K562 (cell line): ENCODE measurements around the gene LASP1. TPM values are rescaled to one million over a fixed set of nuclear protein-coding genes. Genes with fewer than 3 reads are reported as not detected.

ENCODE experiments used
- ATAC-seq: fragments of 200-7000 bp; cut with Tn5 transposase; 3 replicates; pipeline ENCODE4 v1.9.1; 2020; ENCODE audit warnings: moderate library complexity
- BruUV-seq: library from RNA; stranded (reverse); fragments of 400-500 nt; replicated peaks from 2 replicates; lab custom pipeline; 2021; lab: Mats Ljungman, UMichigan
- CTCF ChIA-PET: fragments of 300-600 bp; formaldehyde crosslinking; extraction: SDS; loops from one replicate; lab custom pipeline; 2021; ENCODE audit warnings: low intra/inter-chr PET ratio; lab: Yijun Ruan, JAX
- POLR2A ChIA-PET: fragments of 300-600, 350-650 bp; sonication (Branson Sonifier 250); formaldehyde crosslinking; extraction: SDS; loops from one replicate; lab custom pipeline; 2021; ENCODE audit warnings: antibody characterized with exemption, inconsistent platforms; lab: Yijun Ruan, JAX
- DNase-seq, 4 experiments: peaks; one replicate each; pipeline versions ENCODE4 v3.0.0 to v3.0.0-alpha.2; 2011 to 2018; ENCODE audit warnings: low spot score in 3 of 4, mixed read lengths in 3 of 4; ENCODE audit errors: extremely low read depth in 1 of 4
- FAIRE-seq: peaks from 2 replicates; lab custom pipeline; 2011; peaks lifted over from hg19 to GRCh38; lab: Jason Lieb, UNC
- H2AFZ ChIP-seq: 2 replicates; pipeline ENCODE4 v1.6.0; 2011; ENCODE audit warnings: low read depth, low read length, control low read depth, inconsistent platforms
- H3K27ac ChIP-seq: fragments of 200-600 bp; 3 replicates; pipeline ENCODE4 v1.8.0; 2011; ENCODE audit warnings: low read depth, mild to moderate bottlenecking, control low read depth, inconsistent platforms, low read length, moderate library complexity, mixed read lengths; ENCODE audit errors: extremely low read depth
- H3K27me3 ChIP-seq, 2 experiments: fragments of 300-600 bp in 1 of 2; 2 replicates in 1 of 2; 3 replicates in 1 of 2; pipeline versions ENCODE4 v1.6.0 to v1.8.0; 2011; ENCODE audit warnings: inconsistent platforms in 2 of 2, low read length in 2 of 2, mild to moderate bottlenecking in 1 of 2, mixed read lengths in 1 of 2, moderate library complexity in 1 of 2; ENCODE audit not compliant: control insufficient read depth in 2 of 2, insufficient read depth in 2 of 2
- H3K36me3 ChIP-seq: fragments of 300-600 bp; 3 replicates; pipeline ENCODE4 v1.8.0; 2011; ENCODE audit warnings: mild to moderate bottlenecking, low read length, inconsistent platforms; ENCODE audit not compliant: control insufficient read depth, insufficient read depth
- H3K4me1 ChIP-seq, 2 experiments: fragments of 200-600 bp in 1 of 2; replicated peaks in 1 of 2; 2 replicates in 1 of 2; 3 replicates in 1 of 2; pipeline versions ENCODE4 v1.5.1 to v1.8.0; 2011; ENCODE audit warnings: inconsistent platforms in 2 of 2, low read length in 2 of 2, mild to moderate bottlenecking in 1 of 2, mixed read lengths in 1 of 2, moderate library complexity in 1 of 2; ENCODE audit not compliant: control insufficient read depth in 2 of 2, insufficient read depth in 2 of 2
- H3K4me2 ChIP-seq: 2 replicates; pipeline ENCODE4 v1.6.1; 2011; ENCODE audit warnings: low read length, control low read depth, inconsistent platforms, mixed read lengths; ENCODE audit not compliant: insufficient read depth
- H3K4me3 ChIP-seq: fragments of 200-600 bp; sonication (generic), shearing (Covaris generic); 2 replicates; pipeline ENCODE4 v1.5.1; 2016; ENCODE audit warnings: control low read depth, inconsistent platforms
- H3K79me2 ChIP-seq: fragments of 200-600 bp; 3 replicates; pipeline ENCODE4 v1.8.0; 2011; ENCODE audit warnings: low read length, inconsistent platforms; ENCODE audit not compliant: control insufficient read depth, insufficient read depth
- H3K9ac ChIP-seq, 2 experiments: 2 replicates each; pipeline versions ENCODE4 v1.6.0 to v1.6.1; 2011; ENCODE audit warnings: low read depth in 2 of 2, low read length in 2 of 2, control low read depth in 1 of 2, inconsistent platforms in 1 of 2, mild to moderate bottlenecking in 1 of 2, mixed read lengths in 1 of 2; ENCODE audit not compliant: insufficient read depth in 1 of 2
- H3K9me1 ChIP-seq: one replicate; pipeline ENCODE4 v1.6.0; 2011; ENCODE audit warnings: inconsistent platforms, mild to moderate bottlenecking, low read length, moderate library complexity; ENCODE audit not compliant: control insufficient read depth, insufficient read depth
- H3K9me3 ChIP-seq: replicated peaks from 2 replicates; pipeline ENCODE4 v1.5.1; 2011; ENCODE audit warnings: low read depth, low read length, inconsistent platforms; ENCODE audit not compliant: control insufficient read depth, insufficient read depth
- H4K20me1 ChIP-seq: replicated peaks from 2 replicates; pipeline ENCODE4 v1.6.1; 2011; ENCODE audit warnings: low read length, inconsistent platforms, mixed read lengths; ENCODE audit not compliant: control insufficient read depth, insufficient read depth
- BCOR ChIP-seq: fragments of 450-650 bp; IDR thresholded peaks from 2 replicates; pipeline ENCODE4 v1.6.1; 2016
- ILK ChIP-seq: fragments of 450-650 bp; IDR thresholded peaks from 2 replicates; pipeline ENCODE4 v1.6.1; 2016; ENCODE audit warnings: missing genetic modification characterization, low read depth, mild to moderate bottlenecking, missing compliant biosample characterization, moderate library complexity, borderline replicate concordance
- RBM25 ChIP-seq: fragments of 200-400 bp; formaldehyde crosslinking; IDR thresholded peaks from 2 replicates; pipeline ENCODE4 v1.6.1; 2018; ENCODE audit warnings: low read length, low read depth, moderate library complexity; ENCODE audit not compliant: severe bottlenecking
- ZNF146 ChIP-seq: IDR thresholded peaks from one replicate; pipeline ENCODE4 v1.6.1; 2018; ENCODE audit warnings: missing compliant biosample characterization; ENCODE audit not compliant: unreplicated experiment
- ZNF175 ChIP-seq: fragments of 200-800 bp; sonication (Bioruptor generic); IDR thresholded peaks from 2 replicates; pipeline ENCODE4 v1.6.1; 2016; ENCODE audit warnings: low read depth, mild to moderate bottlenecking, missing genetic modification characterization, missing compliant biosample characterization
- ZNF586 ChIP-seq: fragments of 450-650 bp; formaldehyde crosslinking; conservative IDR thresholded peaks from 2 replicates; pipeline ENCODE4 v1.4.0; 2020; ENCODE audit warnings: mild to moderate bottlenecking, moderate library complexity
- WGBS: fragments of 100-300 bp; shearing (Covaris generic); methylation state at CpG from one replicate; pipeline ENCODE4 v1.1.6; 2016; ENCODE audit warnings: low coverage, mixed read lengths; ENCODE audit not compliant: insufficient coverage; ENCODE audit errors: missing lambda C conversion rate; 5-methylcytosine and 5-hydroxymethylcytosine counted together
- in situ Hi-C: fragments of 300-500 bp; cut with MboI; formaldehyde crosslinking; loops from 4 replicates; pipeline ENCODE4 v1.15.0; 2018; ENCODE audit warnings: inconsistent platforms, mixed read lengths
- intact Hi-C: fragments of 100-400 bp; cut with micrococcal nuclease; formaldehyde crosslinking; loops from 2 replicates; pipeline ENCODE4 v1.14.2; 2022
- polyA plus RNA-seq, 8 experiments: library from polyadenylated mRNA; depleted of rRNA in 4 of 8; stranded (reverse) in 5 of 8; unstranded in 3 of 8; fragments of >200 nt; fragmentation: Nextera tagmentation in 2 of 8; fragmentation: Illumina TruSeq in 1 of 8; extraction: Ambion mirVana in 2 of 8; extraction: Trizol in 1 of 8; gene quantifications; 2 replicates each; pipeline versions ENCODE4 v1.2.1 to v1.2.3, GENCODE V29; 2011 to 2014; ENCODE audit warnings: inconsistent platforms in 1 of 8, missing spikeins in 1 of 8
- total RNA-seq, 7 experiments: library from RNA; depleted of rRNA in 6 of 7; stranded (reverse); fragments of >200 nt in 6 of 7; fragmentation: Illumina TruSeq in 2 of 7; extraction: Trizol in 2 of 7; gene quantifications; 2 replicates each; pipeline versions ENCODE4 v1.2.1 to v1.2.3, GENCODE V29; 2011 to 2021; ENCODE audit warnings: low replicate concordance in 1 of 7
- TF ChIP-seq, protein P1 (sequence below): sonication (generic); formaldehyde crosslinking; IDR thresholded peaks from 2 replicates; pipeline ENCODE4 v1.8.1; 2023; ENCODE audit warnings: mild to moderate bottlenecking, missing genetic modification reagents
- TF ChIP-seq, protein P2 (sequence below): fragments of 150-350 bp; IDR thresholded peaks from 2 replicates; pipeline ENCODE4 v1.6.1; 2014; ENCODE audit warnings: low read depth, mild to moderate bottlenecking, low read length, borderline replicate concordance
- TF ChIP-seq, protein P3 (sequence below): fragments of 450-650 bp; IDR thresholded peaks from 2 replicates; pipeline ENCODE4 v1.6.1; 2014; ENCODE audit warnings: low read depth, mild to moderate bottlenecking, moderate library complexity, borderline replicate concordance
- TF ChIP-seq, protein P4 (sequence below): sonication (generic); formaldehyde crosslinking; IDR thresholded peaks from 2 replicates; pipeline ENCODE4 v1.8.0; 2022; ENCODE audit warnings: mild to moderate bottlenecking, missing genetic modification reagents
- TF ChIP-seq, protein P5 (sequence below): IDR thresholded peaks from 2 replicates; pipeline ENCODE4 v1.6.1; 2016; ENCODE audit warnings: missing genetic modification characterization, missing compliant biosample characterization

The LASP1 gene
- total and polyA plus RNA-seq, 9 of the 15 experiments (the other 6 are each of a cell fraction or from before 2014, with no cell fraction given), result 23.0 to 125 (median 55.3) TPM

DNA sequence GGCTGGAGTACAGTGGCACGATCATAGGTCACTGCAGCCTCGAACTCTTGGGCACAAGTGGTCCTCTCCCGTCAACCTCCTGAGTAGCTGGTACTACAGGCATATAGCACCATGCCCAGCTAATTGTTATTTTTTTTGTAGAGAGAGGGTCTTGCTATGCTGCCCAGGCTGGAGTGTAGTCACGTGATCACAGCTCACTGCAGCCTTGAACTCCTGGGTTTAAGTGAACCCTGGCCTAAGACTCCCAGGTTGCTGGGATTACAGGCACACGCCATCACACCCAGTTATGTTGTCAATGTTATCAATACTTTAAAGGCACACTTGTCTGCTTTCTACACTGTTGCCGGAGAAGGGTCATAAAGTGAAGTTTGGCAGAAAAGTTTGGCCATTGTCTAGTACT, 33.5 kb downstream of the LASP1 start (continued):
- TF ChIP-seq ZNF175 (CRISPR knock-in tag), result no peak

DNA sequence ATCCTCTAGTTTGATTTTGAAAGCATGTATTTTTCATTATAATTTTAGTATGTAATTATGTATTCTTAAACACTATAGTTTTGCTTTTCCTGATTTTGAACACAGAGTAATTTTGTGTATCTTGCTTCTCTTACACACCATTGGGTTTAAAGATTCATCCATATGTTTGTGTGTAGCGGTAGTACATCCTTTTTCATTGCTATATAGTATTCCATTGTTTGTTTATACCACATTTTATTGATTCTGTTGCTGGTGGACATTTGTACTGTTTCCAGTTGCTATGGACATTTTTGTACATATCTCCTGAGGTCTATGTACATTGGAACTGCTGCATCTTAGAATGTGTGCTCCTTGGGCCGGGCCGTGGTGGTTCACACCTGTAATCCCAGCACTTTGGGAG, 35.0 kb downstream of the LASP1 start:
- peaks cover 18% of the 10 kb centered on the region for H3K79me2 ChIP-seq
- 100% methylated on average over 3 of the region's 3 CpGs for WGBS
- intact Hi-C loops (no loop called here), in situ Hi-C loops (no loop called here)
- no peak overlapping the region for H3K4me2 ChIP-seq
- peaks cover 11 to 22% of the 10 kb centered on the region in 2 experiments for H3K4me1 ChIP-seq
- no peak overlapping the region for H3K4me3 ChIP-seq
- no TSS peak for BruUV-seq
- ATAC-seq (no peak), FAIRE-seq (no peak), DNase-seq (no peak)
- ChIA-PET POLR2A (no interaction called here), CTCF (no interaction called here)
- H3K9me3 ChIP-seq, result no peaks in the 10 kb centered on the region
- H3K9me1 ChIP-seq, result no peaks in the 10 kb centered on the region
- no peak overlapping the region for H2AFZ ChIP-seq
- peaks cover 56% of the 10 kb centered on the region for H3K36me3 ChIP-seq
- H4K20me1 ChIP-seq, result peaks cover 19% of the 10 kb centered on the region
- no peak overlapping the region for H3K9ac ChIP-seq
- no peaks in the 10 kb centered on the region for H3K27me3 ChIP-seq
- H3K27ac ChIP-seq, result no peak overlapping the region
- TF ChIP-seq ZNF586 (CRISPR knock-in tag), result no peak
- TF ChIP-seq, protein P1, sequence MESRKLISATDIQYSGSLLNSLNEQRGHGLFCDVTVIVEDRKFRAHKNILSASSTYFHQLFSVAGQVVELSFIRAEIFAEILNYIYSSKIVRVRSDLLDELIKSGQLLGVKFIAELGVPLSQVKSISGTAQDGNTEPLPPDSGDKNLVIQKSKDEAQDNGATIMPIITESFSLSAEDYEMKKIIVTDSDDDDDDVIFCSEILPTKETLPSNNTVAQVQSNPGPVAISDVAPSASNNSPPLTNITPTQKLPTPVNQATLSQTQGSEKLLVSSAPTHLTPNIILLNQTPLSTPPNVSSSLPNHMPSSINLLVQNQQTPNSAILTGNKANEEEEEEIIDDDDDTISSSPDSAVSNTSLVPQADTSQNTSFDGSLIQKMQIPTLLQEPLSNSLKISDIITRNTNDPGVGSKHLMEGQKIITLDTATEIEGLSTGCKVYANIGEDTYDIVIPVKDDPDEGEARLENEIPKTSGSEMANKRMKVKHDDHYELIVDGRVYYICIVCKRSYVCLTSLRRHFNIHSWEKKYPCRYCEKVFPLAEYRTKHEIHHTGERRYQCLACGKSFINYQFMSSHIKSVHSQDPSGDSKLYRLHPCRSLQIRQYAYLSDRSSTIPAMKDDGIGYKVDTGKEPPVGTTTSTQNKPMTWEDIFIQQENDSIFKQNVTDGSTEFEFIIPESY (CRISPR knock-in tag), result peak; percentile 81
- TF ChIP-seq, protein P2, sequence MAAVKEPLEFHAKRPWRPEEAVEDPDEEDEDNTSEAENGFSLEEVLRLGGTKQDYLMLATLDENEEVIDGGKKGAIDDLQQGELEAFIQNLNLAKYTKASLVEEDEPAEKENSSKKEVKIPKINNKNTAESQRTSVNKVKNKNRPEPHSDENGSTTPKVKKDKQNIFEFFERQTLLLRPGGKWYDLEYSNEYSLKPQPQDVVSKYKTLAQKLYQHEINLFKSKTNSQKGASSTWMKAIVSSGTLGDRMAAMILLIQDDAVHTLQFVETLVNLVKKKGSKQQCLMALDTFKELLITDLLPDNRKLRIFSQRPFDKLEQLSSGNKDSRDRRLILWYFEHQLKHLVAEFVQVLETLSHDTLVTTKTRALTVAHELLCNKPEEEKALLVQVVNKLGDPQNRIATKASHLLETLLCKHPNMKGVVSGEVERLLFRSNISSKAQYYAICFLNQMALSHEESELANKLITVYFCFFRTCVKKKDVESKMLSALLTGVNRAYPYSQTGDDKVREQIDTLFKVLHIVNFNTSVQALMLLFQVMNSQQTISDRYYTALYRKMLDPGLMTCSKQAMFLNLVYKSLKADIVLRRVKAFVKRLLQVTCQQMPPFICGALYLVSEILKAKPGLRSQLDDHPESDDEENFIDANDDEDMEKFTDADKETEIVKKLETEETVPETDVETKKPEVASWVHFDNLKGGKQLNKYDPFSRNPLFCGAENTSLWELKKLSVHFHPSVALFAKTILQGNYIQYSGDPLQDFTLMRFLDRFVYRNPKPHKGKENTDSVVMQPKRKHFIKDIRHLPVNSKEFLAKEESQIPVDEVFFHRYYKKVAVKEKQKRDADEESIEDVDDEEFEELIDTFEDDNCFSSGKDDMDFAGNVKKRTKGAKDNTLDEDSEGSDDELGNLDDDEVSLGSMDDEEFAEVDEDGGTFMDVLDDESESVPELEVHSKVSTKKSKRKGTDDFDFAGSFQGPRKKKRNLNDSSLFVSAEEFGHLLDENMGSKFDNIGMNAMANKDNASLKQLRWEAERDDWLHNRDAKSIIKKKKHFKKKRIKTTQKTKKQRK, result no peak
- TF ChIP-seq ZNF146 (CRISPR knock-in tag), result peak; percentile 99
- TF ChIP-seq ILK (tag), result no peak
- peak; percentile 69 for TF ChIP-seq RBM25
- TF ChIP-seq, protein P3, sequence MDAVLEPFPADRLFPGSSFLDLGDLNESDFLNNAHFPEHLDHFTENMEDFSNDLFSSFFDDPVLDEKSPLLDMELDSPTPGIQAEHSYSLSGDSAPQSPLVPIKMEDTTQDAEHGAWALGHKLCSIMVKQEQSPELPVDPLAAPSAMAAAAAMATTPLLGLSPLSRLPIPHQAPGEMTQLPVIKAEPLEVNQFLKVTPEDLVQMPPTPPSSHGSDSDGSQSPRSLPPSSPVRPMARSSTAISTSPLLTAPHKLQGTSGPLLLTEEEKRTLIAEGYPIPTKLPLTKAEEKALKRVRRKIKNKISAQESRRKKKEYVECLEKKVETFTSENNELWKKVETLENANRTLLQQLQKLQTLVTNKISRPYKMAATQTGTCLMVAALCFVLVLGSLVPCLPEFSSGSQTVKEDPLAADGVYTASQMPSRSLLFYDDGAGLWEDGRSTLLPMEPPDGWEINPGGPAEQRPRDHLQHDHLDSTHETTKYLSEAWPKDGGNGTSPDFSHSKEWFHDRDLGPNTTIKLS, result no peak
- TF ChIP-seq BCOR, result peak; percentile 48; the same call in 1 of the 2 replicates
- TF ChIP-seq, protein P4, sequence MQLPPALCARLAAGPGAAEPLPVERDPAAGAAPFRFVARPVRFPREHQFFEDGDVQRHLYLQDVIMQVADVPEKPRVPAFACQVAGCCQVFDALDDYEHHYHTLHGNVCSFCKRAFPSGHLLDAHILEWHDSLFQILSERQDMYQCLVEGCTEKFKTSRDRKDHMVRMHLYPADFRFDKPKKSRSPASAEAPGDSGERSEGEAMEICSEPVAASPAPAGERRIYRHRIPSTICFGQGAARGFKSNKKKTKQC (CRISPR knock-in tag), result no peak
- TF ChIP-seq, protein P5, sequence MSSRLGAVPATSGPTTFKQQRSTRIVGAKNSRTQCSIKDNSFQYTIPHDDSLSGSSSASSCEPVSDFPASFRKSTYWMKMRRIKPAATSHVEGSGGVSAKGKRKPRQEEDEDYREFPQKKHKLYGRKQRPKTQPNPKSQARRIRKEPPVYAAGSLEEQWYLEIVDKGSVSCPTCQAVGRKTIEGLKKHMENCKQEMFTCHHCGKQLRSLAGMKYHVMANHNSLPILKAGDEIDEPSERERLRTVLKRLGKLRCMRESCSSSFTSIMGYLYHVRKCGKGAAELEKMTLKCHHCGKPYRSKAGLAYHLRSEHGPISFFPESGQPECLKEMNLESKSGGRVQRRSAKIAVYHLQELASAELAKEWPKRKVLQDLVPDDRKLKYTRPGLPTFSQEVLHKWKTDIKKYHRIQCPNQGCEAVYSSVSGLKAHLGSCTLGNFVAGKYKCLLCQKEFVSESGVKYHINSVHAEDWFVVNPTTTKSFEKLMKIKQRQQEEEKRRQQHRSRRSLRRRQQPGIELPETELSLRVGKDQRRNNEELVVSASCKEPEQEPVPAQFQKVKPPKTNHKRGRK (tag), result 0 out of 2 replicates have a peak, but pooled peaks have one; percentile 28
